Rectal smooth muscle tissue (tissue), 1 donor: ENCODE results near the gene SLC2A11.

Experiments used
- H3K27ac ChIP-seq: one replicate; pipeline ENCODE4 v1.7.0; 2013; ENCODE audit warnings: low read depth, low read length, inconsistent platforms
- H3K27me3 ChIP-seq: one replicate; pipeline ENCODE4 v1.7.0; 2013; ENCODE audit warnings: low read length; ENCODE audit not compliant: control insufficient read depth, insufficient read depth
- H3K36me3 ChIP-seq: one replicate; pipeline ENCODE4 v1.7.0; 2013; ENCODE audit warnings: low read length; ENCODE audit not compliant: control insufficient read depth, insufficient read depth
- H3K4me1 ChIP-seq: one replicate; pipeline ENCODE4 v1.7.0; 2013; ENCODE audit warnings: low read length; ENCODE audit not compliant: control insufficient read depth, insufficient read depth
- H3K4me3 ChIP-seq: one replicate; pipeline ENCODE4 v1.7.0; 2013; ENCODE audit warnings: low read length
- H3K9ac ChIP-seq: one replicate; pipeline ENCODE4 v1.7.0; 2013; ENCODE audit warnings: low read length

Gene SLC2A11, protein sequence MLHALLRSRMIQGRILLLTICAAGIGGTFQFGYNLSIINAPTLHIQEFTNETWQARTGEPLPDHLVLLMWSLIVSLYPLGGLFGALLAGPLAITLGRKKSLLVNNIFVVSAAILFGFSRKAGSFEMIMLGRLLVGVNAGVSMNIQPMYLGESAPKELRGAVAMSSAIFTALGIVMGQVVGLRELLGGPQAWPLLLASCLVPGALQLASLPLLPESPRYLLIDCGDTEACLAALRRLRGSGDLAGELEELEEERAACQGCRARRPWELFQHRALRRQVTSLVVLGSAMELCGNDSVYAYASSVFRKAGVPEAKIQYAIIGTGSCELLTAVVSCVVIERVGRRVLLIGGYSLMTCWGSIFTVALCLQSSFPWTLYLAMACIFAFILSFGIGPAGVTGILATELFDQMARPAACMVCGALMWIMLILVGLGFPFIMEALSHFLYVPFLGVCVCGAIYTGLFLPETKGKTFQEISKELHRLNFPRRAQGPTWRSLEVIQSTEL

GRCh38 chr22:23857606-23858483 lies at the start of gene SLC2A11:
SLC2A11 (plus strand) TSS chr22:23857875; CDS start chr22:23858000, 125 bp downstream.
- Histone ChIP-seq H3K36me3 (no peaks in the 10 kb centered on the region), H3K27ac (peak within 1 kb of the TSS; percentile 94), H3K4me1 (no peaks in the 10 kb centered on the region), H3K9ac (peak within 1 kb of the TSS; percentile 97), H3K27me3 (no peaks in the 10 kb centered on the region), H3K4me3 (peak within 1 kb of the TSS; percentile 85)

DNA sequence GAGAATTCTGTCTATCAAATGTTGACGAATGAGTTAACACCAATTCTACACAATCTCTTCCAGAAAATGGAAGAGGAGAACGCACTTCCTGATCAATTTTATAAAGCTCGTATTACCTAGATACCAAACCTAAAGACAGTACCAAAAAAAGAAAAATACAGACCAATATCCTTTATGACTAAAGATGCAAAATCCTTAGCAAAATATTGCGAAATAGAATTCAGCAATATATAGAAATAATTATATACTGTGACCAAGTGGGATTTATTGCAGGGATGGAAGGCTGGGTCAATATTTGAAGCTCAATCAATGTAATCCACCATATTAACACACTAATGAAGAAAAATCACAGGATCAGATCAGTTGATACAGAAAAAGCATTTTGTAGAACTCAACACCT lies 45.3 kb upstream of the SLC2A11 start:
- Histone ChIP-seq H3K4me3 (no peak overlapping the region), H3K36me3 (peaks cover 13% of the 10 kb centered on the region), H3K9ac (no peak overlapping the region), H3K27me3 (no peaks in the 10 kb centered on the region), H3K4me1 (no peaks in the 10 kb centered on the region), H3K27ac (no peak overlapping the region)

DNA sequence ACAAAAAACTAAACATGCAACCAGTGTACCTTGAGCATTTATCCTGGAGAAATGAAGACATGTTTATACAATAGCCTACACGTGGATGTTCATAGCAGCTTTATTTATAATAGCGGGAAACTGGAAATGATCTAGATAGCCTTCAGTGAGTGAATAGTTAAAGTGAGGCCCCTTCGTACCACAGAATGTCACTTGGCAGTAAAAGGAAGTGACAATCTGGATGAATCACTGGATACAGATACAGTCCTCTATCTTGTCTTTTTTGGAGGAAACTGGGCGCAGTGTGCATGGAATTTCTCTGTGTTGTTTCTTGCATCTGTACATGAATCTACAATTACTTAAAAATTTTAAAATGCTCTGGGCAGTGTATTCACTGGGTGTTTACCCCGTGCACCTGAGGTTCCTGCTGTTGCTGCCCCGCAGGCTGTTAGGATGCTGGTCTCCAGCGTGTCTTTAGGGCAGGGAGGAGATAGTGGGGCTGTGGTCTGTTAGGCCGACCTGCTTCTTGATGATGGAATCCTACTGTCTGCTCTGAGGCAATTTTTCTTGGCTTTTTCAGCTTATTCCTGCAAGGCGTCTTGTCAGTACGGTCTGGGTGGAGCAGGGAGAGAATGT lies 42.0 kb upstream of the SLC2A11 start:
- Histone ChIP-seq H3K4me3 (no peak overlapping the region), H3K36me3 (peaks cover 17% of the 10 kb centered on the region), H3K27me3 (no peaks in the 10 kb centered on the region), H3K4me1 (no peaks in the 10 kb centered on the region), H3K27ac (no peak overlapping the region), H3K9ac (no peak overlapping the region)

DNA sequence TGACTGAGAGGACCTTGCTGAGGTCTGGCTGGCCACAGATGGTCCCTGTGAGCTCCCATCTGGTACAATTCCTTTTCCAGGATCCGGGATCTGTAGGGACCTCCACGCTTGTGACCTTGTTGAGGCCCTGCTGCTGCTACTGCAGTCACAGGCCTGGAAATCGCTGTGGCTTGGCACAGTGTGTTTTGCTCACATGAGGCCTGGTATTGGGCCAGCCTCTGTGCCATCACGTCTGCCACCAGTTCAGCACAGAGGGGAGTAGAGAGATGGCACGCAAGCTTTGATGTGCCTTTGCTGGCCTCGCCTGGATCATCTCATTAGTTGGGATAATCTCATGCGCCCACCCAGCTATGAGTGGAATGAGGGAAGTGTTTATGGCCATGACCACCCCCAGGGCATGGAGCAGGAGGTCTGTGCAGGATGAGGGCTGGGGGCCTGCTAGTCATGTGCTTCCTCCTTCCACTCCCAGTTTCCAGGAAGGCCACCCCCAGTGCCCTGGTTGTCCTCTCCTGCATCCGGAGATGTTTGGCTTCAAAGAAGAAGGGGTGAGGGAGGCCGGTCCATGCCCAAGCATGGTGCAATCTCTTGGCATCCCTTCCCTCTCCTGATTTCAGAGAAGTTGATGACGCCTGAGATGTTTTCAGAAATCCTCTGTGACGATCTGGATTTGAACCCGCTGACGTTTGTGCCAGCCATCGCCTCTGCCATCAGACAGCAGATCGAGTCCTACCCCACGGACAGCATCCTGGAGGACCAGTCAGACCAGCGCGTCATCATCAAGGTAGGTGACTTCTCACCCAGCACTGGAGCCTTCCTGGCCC lies 41.3 kb upstream of the SLC2A11 start:
- H3K27ac ChIP-seq, result no peak overlapping the region
- no peaks in the 10 kb centered on the region for H3K27me3 ChIP-seq
- H3K4me3 ChIP-seq, result no peak overlapping the region
- peaks cover 19% of the 10 kb centered on the region for H3K36me3 ChIP-seq
- no peak overlapping the region for H3K9ac ChIP-seq
- no peaks in the 10 kb centered on the region for H3K4me1 ChIP-seq

DNA sequence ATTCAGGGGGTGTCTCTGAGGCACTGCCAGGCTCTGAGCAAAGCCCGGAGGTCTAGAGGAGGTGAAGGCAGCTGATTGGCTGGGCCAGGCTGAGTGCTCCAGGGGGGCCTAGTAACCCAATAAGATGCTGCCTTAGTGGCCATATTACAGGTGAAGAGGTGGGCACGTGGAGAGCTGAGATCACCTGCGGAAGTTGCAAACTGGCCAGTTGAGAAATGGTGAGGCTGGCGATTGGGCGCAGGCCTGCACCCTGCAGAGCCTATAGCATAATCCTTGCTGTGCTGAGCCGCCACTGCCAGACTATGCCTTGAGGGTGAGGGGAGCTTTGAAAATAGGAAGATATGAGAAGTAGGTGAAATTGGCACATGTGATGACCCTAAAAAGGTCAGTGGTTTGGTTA lies 40.5 kb upstream of the SLC2A11 start:
- H3K27ac ChIP-seq, result no peak overlapping the region
- H3K4me1 ChIP-seq, result no peaks in the 10 kb centered on the region
- H3K9ac ChIP-seq, result no peak overlapping the region
- no peak overlapping the region for H3K4me3 ChIP-seq
- no peaks in the 10 kb centered on the region for H3K27me3 ChIP-seq
- peaks cover 17% of the 10 kb centered on the region for H3K36me3 ChIP-seq

DNA sequence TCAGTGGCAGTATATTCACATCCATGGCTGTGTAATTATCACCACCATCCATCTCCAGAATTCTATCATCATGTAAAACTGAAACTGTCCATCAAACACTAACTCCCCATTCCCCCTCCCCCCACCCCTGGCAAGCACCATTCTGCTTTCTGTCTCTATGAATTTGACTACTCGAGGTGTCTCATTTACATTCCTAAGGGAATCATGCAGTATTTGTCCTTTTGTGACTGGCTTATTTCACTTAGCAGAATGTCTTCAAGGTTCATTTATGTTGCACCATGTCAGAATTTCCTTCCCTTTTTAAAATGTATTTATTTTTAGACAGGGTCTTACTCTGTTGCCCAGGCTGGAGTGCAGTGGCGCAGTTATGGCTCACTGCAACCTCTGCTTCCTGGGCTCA lies 39.1 kb upstream of the SLC2A11 start:
- H3K9ac ChIP-seq, result no peak overlapping the region
- no peaks in the 10 kb centered on the region for H3K4me1 ChIP-seq
- peaks cover 24% of the 10 kb centered on the region for H3K36me3 ChIP-seq
- no peak overlapping the region for H3K4me3 ChIP-seq
- no peak overlapping the region for H3K27ac ChIP-seq
- H3K27me3 ChIP-seq, result no peaks in the 10 kb centered on the region

GRCh38 chr22:23820748-23821211 lies 36.9 kb upstream of the SLC2A11 start:
- H3K27me3 ChIP-seq, result no peaks in the 10 kb centered on the region
- H3K4me1 ChIP-seq, result no peaks in the 10 kb centered on the region
- H3K4me3 ChIP-seq, result no peak overlapping the region
- no peak overlapping the region for H3K9ac ChIP-seq
- no peak overlapping the region for H3K27ac ChIP-seq
- H3K36me3 ChIP-seq, result peaks cover 42% of the 10 kb centered on the region

- H3K36me3 ChIP-seq, result peaks cover 45% of the 10 kb centered on the region
- H3K27me3 ChIP-seq, result no peaks in the 10 kb centered on the region
- H3K4me1 ChIP-seq, result no peaks in the 10 kb centered on the region
- no peak overlapping the region for H3K9ac ChIP-seq
- H3K27ac ChIP-seq, result no peak overlapping the region
- no peak overlapping the region for H3K4me3 ChIP-seq
Observed at GRCh38 chr22:23822101-23822671, 35.5 kb upstream of the SLC2A11 start.

GRCh38 chr22:23823331-23823791 lies 34.3 kb upstream of the SLC2A11 start:
- H3K9ac ChIP-seq, result no peak overlapping the region
- H3K36me3 ChIP-seq, result peaks cover 44% of the 10 kb centered on the region
- no peaks in the 10 kb centered on the region for H3K27me3 ChIP-seq
- no peak overlapping the region for H3K4me3 ChIP-seq
- no peak overlapping the region for H3K27ac ChIP-seq
- H3K4me1 ChIP-seq, result no peaks in the 10 kb centered on the region

DNA sequence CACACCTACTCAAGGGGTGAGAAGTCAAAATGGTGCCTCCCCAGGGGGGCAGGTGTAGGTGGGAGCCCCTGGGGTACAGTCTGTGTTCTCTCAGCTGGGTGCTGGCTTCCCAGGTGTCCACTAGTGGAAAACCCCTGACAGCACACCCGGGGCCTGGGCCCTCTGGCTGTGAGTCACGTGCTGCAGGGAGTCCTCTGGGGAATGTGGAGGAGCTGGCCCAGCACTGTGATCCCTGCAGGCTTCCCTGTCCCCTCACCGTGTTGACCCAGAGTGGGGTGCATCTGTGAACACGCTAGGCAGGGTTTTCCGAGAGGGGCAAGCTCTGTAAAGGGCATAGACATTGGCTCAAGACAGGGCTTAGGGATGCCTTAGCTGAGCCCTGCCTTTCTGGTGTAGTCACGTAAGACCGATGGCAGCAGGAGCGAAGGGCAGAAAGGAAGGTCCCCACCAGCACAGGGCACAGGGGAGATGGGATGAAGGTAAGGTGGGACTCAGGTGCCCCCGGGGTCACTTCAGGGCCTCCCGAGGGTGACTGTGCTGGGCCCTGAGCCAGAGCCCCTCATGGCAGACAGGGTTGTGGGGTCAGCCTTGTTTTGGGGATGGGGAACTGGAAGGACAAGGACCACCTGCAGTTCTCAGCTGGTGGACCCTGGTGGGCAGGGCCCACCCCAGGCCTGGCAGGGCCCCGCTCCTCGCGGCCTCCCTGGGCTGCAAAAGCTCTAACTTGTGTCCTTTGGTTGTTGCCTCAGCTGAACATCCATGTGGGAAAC lies 33.0 kb upstream of the SLC2A11 start:
- H3K27ac ChIP-seq, result no peak overlapping the region
- H3K9ac ChIP-seq, result no peak overlapping the region
- H3K4me1 ChIP-seq, result no peaks in the 10 kb centered on the region
- H3K4me3 ChIP-seq, result no peak overlapping the region
- H3K36me3 ChIP-seq, result peaks cover 53% of the 10 kb centered on the region
- no peaks in the 10 kb centered on the region for H3K27me3 ChIP-seq
